ENCODE data around the gene SERF2.
"Not testable (repeated sequence)": the region's sequence is repeated elsewhere in the genome, so short reads cannot be mapped to it uniquely, and the experiment has no call there.

Gene SERF2

DNA sequence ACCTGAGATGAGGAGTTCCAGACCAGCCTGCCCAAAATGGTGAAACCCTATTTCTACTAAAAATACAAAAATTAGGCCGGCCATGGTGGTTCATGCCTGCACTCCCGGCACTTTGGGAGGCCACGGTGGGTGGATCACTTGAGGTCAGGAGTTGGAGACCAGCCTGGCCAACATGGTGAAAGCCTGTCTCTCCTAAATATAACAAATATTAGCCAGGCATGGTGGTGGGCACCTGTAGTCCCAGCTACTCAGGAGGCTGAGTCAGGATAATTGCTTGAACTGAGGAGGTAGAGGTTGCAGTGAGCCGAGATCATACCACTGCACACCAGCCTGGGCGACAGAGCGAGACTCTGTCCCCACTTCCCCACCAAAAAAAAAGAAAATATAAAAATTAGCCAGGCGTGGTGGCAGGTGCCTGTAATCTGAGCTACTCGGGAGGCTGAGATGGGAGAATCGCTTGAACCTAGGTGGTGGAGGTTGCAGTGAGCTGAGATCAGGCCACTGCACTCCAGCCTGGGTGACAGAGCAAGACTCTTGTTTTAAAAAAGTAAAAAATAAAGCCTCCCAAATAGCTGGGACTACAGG is 38.7 kb downstream of the SERF2 start:
- DNase-seq = not testable (repeated sequence)

DNA sequence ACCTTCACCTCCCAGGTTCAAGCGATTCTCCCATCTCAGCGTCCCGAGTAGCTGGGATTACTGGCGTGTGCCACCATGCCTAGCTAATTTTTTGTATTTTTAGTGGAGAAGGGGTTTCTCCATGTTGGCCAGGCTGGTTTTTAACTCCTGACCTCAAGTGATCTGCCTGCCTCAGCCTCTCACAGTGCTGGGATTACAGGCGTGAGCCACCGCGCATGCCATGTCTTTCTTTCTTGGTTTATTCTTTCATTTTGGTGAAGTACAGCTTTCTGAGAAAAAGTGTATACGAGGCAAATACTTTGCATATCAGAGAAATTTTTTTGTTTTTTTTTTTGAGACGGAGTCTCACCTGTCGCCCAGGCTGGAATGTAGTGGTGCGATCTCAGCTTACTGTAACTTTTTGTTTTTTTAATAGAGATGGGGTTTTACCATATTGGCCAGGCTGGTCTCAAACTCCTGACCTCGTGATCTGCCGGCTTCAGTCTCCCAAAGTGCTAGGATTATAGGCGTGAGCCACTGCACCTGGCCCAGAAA is 39.5 kb downstream of the SERF2 start:
- not testable (repeated sequence) for DNase-seq

GRCh38 chr15:43832485-43832884 is 40.4 kb downstream of the SERF2 start:
- not testable (repeated sequence) for DNase-seq

GRCh38 chr15:43845421-43845820 is 53.3 kb downstream of the SERF2 start:
- DNase-seq = no peak
